Activated CD4-positive, alpha-beta T cell treated with anti-CD3 and anti-CD28 coated beads, Interleukin-2, amount 50 U/mL, for 16 hours (primary cell): ENCODE data around the gene MCIDAS.
A peak's percentile ranks its signal among the peaks of the same experiment; 100 is the strongest.

Experiments
- DNase-seq: peaks from one replicate; pipeline ENCODE4 v3.0.0-alpha.2; 2020

Gene MCIDAS

GRCh38 chr5:55226934-55227663, at the start of gene MCIDAS:
Gene MCIDAS (minus strand): TSS chr5:55227315. CDS start chr5:55227138, 177 bp downstream.
- DNase-seq = peak; percentile 58

- DNase-seq = no peak
These were observed 49.7 kb upstream of the MCIDAS start for GRCh38 chr5:55276771-55277170.

- DNase-seq = no peak
These were observed 31.2 kb upstream of the MCIDAS start for GRCh38 chr5:55258339-55258738.

GRCh38 chr5:55254802-55255201, 27.7 kb upstream of the MCIDAS start:
- DNase-seq = no peak

GRCh38 chr5:55250064-55250463, 22.9 kb upstream of the MCIDAS start:
- no peak for DNase-seq

- no peak for DNase-seq
These were observed 14.6 kb upstream of the MCIDAS start for GRCh38 chr5:55241746-55242145.

- no peak for DNase-seq
These were observed 9.7 kb upstream of the MCIDAS start for GRCh38 chr5:55236800-55237199.

- DNase-seq = no peak
These were observed 7.1 kb upstream of the MCIDAS start for GRCh38 chr5:55234121-55234700.

GRCh38 chr5:55232985-55233928, 6.1 kb upstream of the MCIDAS start, which contains the start of gene CCNO:
Gene CCNO (minus strand): TSS chr5:55233608. CDS start chr5:55233523, 85 bp downstream.
- DNase-seq = peak; percentile 74

- DNase-seq = no peak
These were observed 5.3 kb upstream of the MCIDAS start for GRCh38 chr5:55232271-55232984.

- DNase-seq = no peak
These were observed 4.8 kb upstream of the MCIDAS start for GRCh38 chr5:55231919-55232270.

GRCh38 chr5:55231029-55231918, 4.2 kb upstream of the MCIDAS start:
- no peak for DNase-seq

GRCh38 chr5:55230086-55230629, 3.0 kb upstream of the MCIDAS start:
- peak; percentile 30 for DNase-seq

- DNase-seq = no peak
These were observed 732 bp upstream of the MCIDAS start for GRCh38 chr5:55227664-55228430.

GRCh38 chr5:55226027-55226933, 835 bp downstream of the MCIDAS start:
- DNase-seq = peak; percentile 79

GRCh38 chr5:55225346-55225745, 1.8 kb downstream of the MCIDAS start:
- DNase-seq = no peak

- DNase-seq = no peak
These were observed 3.3 kb downstream of the MCIDAS start for GRCh38 chr5:55223812-55224240.

- no peak for DNase-seq
These were observed 3.9 kb downstream of the MCIDAS start for GRCh38 chr5:55222985-55223811.
